ENCODE data around the gene RANGAP1.

Gene RANGAP1

GRCh38 chr22:41290262-41291221, 4.6 kb upstream of the RANGAP1 start:
- no peak for TF ChIP-seq CTCF (IDR thresholded peaks at IDR 0.05)
- H3K27ac ChIP-seq = no peak overlapping the region

GRCh38 chr22:41289671-41290070, 3.7 kb upstream of the RANGAP1 start:
- Histone ChIP-seq H3K27me3 (no peaks in the 10 kb centered on the region), H3K27ac (no peak overlapping the region), H3K4me3 (ENCODE audit: low read depth in 1 of 2, low read length in 1 of 2) (no peak overlapping the region), H3K9me3 (no peaks in the 10 kb centered on the region), H3K36me3 (no peaks in the 10 kb centered on the region), H3K4me1 (ENCODE audit: control insufficient read depth in 1 of 2, insufficient read depth in 1 of 2, low read depth in 1 of 2, low read length in 1 of 2) (peaks cover 21 to 30% of the 10 kb centered on the region in 2 experiments)
- no peak for TF ChIP-seq CTCF (IDR thresholded peaks at IDR 0.05)

More at GRCh38 chr22:41290262-41291221, 4.6 kb upstream of the RANGAP1 start:
- no peak overlapping the region for H3K4me3 ChIP-seq (ENCODE audit: low read depth in 1 of 2, low read length in 1 of 2)
- no peaks in the 10 kb centered on the region for H3K27me3 ChIP-seq
- H3K4me1 ChIP-seq (ENCODE audit: control insufficient read depth in 1 of 2, insufficient read depth in 1 of 2, low read depth in 1 of 2, low read length in 1 of 2) = peaks cover 13 to 21% of the 10 kb centered on the region in 2 experiments
- H3K36me3 ChIP-seq = no peaks in the 10 kb centered on the region
- no peaks in the 10 kb centered on the region for H3K9me3 ChIP-seq

DNA sequence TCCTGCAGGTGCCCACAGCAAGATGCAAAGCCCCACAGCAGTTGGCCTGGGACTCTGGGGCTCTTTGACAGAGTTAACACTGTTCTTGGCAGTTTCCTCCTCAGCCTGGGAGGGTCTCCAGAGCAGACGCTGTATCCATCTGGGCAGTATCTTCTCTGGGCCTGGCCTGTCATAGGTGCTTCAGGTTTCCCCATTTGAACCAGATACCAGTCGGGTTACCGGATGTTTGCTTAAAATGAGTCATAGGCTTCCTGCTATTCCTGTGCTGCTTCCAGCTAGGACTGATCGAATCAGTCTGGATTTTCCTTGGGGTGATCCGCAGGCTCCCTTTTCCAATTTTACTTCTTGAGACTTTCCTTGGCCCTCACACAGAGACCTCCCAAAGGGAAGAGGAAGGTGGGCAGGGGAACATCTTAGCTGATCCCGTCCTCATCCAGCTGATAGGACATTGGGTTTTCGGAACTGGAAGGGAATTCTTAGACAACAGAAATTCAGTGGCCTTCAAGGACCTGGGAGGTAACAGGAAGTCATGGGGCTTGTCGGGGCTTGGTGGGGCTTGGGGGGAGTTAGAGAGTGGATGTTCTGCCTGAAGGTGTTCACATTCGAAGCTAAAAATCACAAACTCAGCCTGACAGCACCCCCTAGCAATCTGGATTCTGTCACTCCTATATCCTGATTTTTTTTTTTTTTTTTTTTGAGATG, 2.4 kb upstream of the RANGAP1 start:
- Histone ChIP-seq H3K4me3 (ENCODE audit: low read depth in 1 of 2, low read length in 1 of 2) (no peak overlapping the region), H3K36me3 (no peaks in the 10 kb centered on the region), H3K4me1 (ENCODE audit: control insufficient read depth in 1 of 2, insufficient read depth in 1 of 2, low read depth in 1 of 2, low read length in 1 of 2) (peaks cover 21 to 32% of the 10 kb centered on the region in 2 experiments), H3K27me3 (no peaks in the 10 kb centered on the region), H3K27ac (peak overlapping the region; percentile 3), H3K9me3 (no peaks in the 10 kb centered on the region)
- no peak for TF ChIP-seq CTCF (IDR thresholded peaks at IDR 0.05)

GRCh38 chr22:41286639-41287091, 678 bp upstream of the RANGAP1 start:
- no peaks in the 10 kb centered on the region for H3K9me3 ChIP-seq
- peaks cover 21 to 32% of the 10 kb centered on the region in 2 experiments for H3K4me1 ChIP-seq (ENCODE audit: control insufficient read depth in 1 of 2, insufficient read depth in 1 of 2, low read depth in 1 of 2, low read length in 1 of 2)
- H3K36me3 ChIP-seq = no peaks in the 10 kb centered on the region
- H3K27ac ChIP-seq = peak overlapping the region; percentile 87
- peak overlapping the region; percentile 93 to 98 for H3K4me3 ChIP-seq (ENCODE audit: low read depth in 1 of 2, low read length in 1 of 2)
- no peaks in the 10 kb centered on the region for H3K27me3 ChIP-seq
- no peak for TF ChIP-seq CTCF (IDR thresholded peaks at IDR 0.05)

- peak overlapping the region; percentile 93 to 98 for H3K4me3 ChIP-seq (ENCODE audit: low read depth in 1 of 2, low read length in 1 of 2)
- TF ChIP-seq CTCF (IDR thresholded peaks at IDR 0.05) = no peak
- peaks cover 4% of the 10 kb centered on the region for H3K36me3 ChIP-seq
- H3K27me3 ChIP-seq = no peaks in the 10 kb centered on the region
- H3K4me1 ChIP-seq (ENCODE audit: control insufficient read depth in 1 of 2, insufficient read depth in 1 of 2, low read depth in 1 of 2, low read length in 1 of 2) = peaks cover 21 to 32% of the 10 kb centered on the region in 2 experiments
- H3K9me3 ChIP-seq = no peaks in the 10 kb centered on the region
- peak overlapping the region; percentile 87 for H3K27ac ChIP-seq
These were observed 557 bp downstream of the RANGAP1 start for GRCh38 chr22:41285441-41285819.
